Neural cell (in vitro differentiated cells): ENCODE data around the gene OR6V1. TPM values are rescaled to one million over a fixed set of nuclear protein-coding genes. Genes with fewer than 3 reads are reported as not detected.

Experiments used
- H2AFZ ChIP-seq: fragments of 200-600, 300-800 bp; sonication (generic), shearing (Covaris generic); 2 replicates; pipeline ENCODE4 v1.6.0; 2014; ENCODE audit warnings: low read depth, mild to moderate bottlenecking, antibody characterized with exemption, low read length, moderate library complexity
- H3F3A ChIP-seq: fragments of 200-600 bp; shearing (Covaris generic); 2 replicates; pipeline ENCODE4 v1.6.1; 2016; ENCODE audit warnings: mild to moderate bottlenecking, moderate library complexity, mixed read lengths, antibody characterized with exemption, low read length; ENCODE audit not compliant: insufficient read depth, poor library complexity, severe bottlenecking
- H3K27ac ChIP-seq: fragments of 200-600, 300-800 bp; sonication (generic), shearing (Covaris generic); 2 replicates; pipeline ENCODE4 v1.5.1; 2014; ENCODE audit warnings: mild to moderate bottlenecking, low read length, moderate library complexity
- H3K27me3 ChIP-seq: fragments of 300-800, 200-600 bp; sonication (generic), shearing (Covaris generic); 2 replicates; pipeline ENCODE4 v1.6.0; 2014; ENCODE audit warnings: mild to moderate bottlenecking, low read depth, low read length, moderate library complexity; ENCODE audit not compliant: insufficient read depth
- H3K36me3 ChIP-seq: fragments of 300-800, 200-600 bp; sonication (generic), shearing (Covaris generic); 2 replicates; pipeline ENCODE4 v1.5.1; 2014; ENCODE audit warnings: mild to moderate bottlenecking, antibody characterized with exemption, low read length, moderate library complexity; ENCODE audit not compliant: insufficient read depth
- H3K4me2 ChIP-seq: fragments of 300-800, 200-600 bp; sonication (generic), shearing (Covaris generic); 2 replicates; pipeline ENCODE4 v1.6.0; 2014; ENCODE audit warnings: mild to moderate bottlenecking, low read length
- H3K4me3 ChIP-seq: fragments of 300-800, 200-600 bp; sonication (generic), shearing (Covaris generic); 2 replicates; pipeline ENCODE4 v1.5.1; 2014; ENCODE audit warnings: mild to moderate bottlenecking, low read length, moderate library complexity
- H3K79me2 ChIP-seq: fragments of 200-600 bp; shearing (Covaris generic); replicated peaks from 2 replicates; pipeline ENCODE4 v1.6.0; 2014; ENCODE audit warnings: mild to moderate bottlenecking, low read length, moderate library complexity; ENCODE audit not compliant: insufficient read depth
- H3K9ac ChIP-seq: fragments of 300-800, 200-600 bp; sonication (generic), shearing (Covaris generic); 2 replicates; pipeline ENCODE4 v1.6.1; 2016; ENCODE audit warnings: mild to moderate bottlenecking, low read length, mixed read lengths
- H3K9me2 ChIP-seq: fragments of 200-600 bp; shearing (Covaris generic); 2 replicates; pipeline ENCODE4 v1.6.1; 2016; ENCODE audit warnings: mild to moderate bottlenecking, low read length, mixed read lengths; ENCODE audit not compliant: insufficient read depth
- H3K9me3 ChIP-seq: fragments of 200-600, 300-800 bp; sonication (generic), shearing (Covaris generic); 2 replicates; pipeline ENCODE4 v1.6.1; 2016; ENCODE audit warnings: mild to moderate bottlenecking, mixed run types, low read length, moderate library complexity, mixed read lengths
- H4K20me1 ChIP-seq: fragments of 200-600 bp; shearing (Covaris generic); 2 replicates; pipeline ENCODE4 v1.6.1; 2016; ENCODE audit warnings: mild to moderate bottlenecking, mixed run types; ENCODE audit not compliant: insufficient read depth
- CTCF ChIP-seq: fragments of 450-650 bp; IDR thresholded peaks from 2 replicates; pipeline ENCODE4 v1.5.1; 2014; ENCODE audit warnings: antibody characterized with exemption, mild to moderate bottlenecking, moderate library complexity; ENCODE audit not compliant: poor library complexity, severe bottlenecking
- EP300 ChIP-seq: fragments of 450-650 bp; conservative IDR thresholded peaks from 2 replicates; pipeline ENCODE4 v1.6.1; 2014; ENCODE audit warnings: antibody characterized with exemption, mild to moderate bottlenecking, moderate library complexity; ENCODE audit not compliant: poor library complexity, severe bottlenecking
- EZH2 ChIP-seq: fragments of 200-600, 300-800 bp; shearing (Covaris generic), sonication (generic); IDR thresholded peaks from 2 replicates; pipeline ENCODE4 v1.6.1; 2014; ENCODE audit warnings: antibody characterized with exemption, low read length, borderline replicate concordance, mild to moderate bottlenecking; ENCODE audit not compliant: insufficient read depth, poor library complexity, severe bottlenecking
- MXI1 ChIP-seq: fragments of 450-650 bp; conservative IDR thresholded peaks from 2 replicates; pipeline ENCODE4 v1.6.1; 2014; ENCODE audit warnings: antibody characterized with exemption, mild to moderate bottlenecking; ENCODE audit not compliant: poor library complexity, severe bottlenecking
- POLR2AphosphoS5 ChIP-seq: IDR thresholded peaks from 2 replicates; pipeline ENCODE4 v1.6.1; 2012
- RAD21 ChIP-seq: fragments of 450-650 bp; conservative IDR thresholded peaks from 2 replicates; pipeline ENCODE4 v1.6.1; 2014; ENCODE audit warnings: antibody characterized with exemption, mild to moderate bottlenecking, moderate library complexity
- REST ChIP-seq: IDR thresholded peaks from 2 replicates; pipeline ENCODE4 v1.6.1; 2012; ENCODE audit warnings: borderline replicate concordance
- SMC3 ChIP-seq: fragments of 450-650 bp; conservative IDR thresholded peaks from 2 replicates; pipeline ENCODE4 v1.6.1; 2014; ENCODE audit warnings: antibody characterized with exemption, mild to moderate bottlenecking, moderate library complexity; ENCODE audit not compliant: poor library complexity
- TAF1 ChIP-seq: IDR thresholded peaks from 2 replicates; pipeline ENCODE4 v1.6.1; 2012; ENCODE audit warnings: low read depth
- polyA minus RNA-seq: library from RNA; depleted of rRNA, polyadenylated mRNA; stranded (reverse); fragments of >200 nt; gene quantifications from 2 replicates; pipeline ENCODE4 v1.2.3, GENCODE V29; 2014
- polyA plus RNA-seq: library from polyadenylated mRNA; depleted of rRNA; stranded (reverse); fragments of >200 nt; gene quantifications from 2 replicates; pipeline ENCODE4 v1.2.3, GENCODE V29; 2014

The OR6V1 gene
- not detected in 2 replicates for polyA plus RNA-seq
- not detected in 2 replicates for polyA minus RNA-seq

GRCh38 chr7:143052041-143052440 is at the start of gene OR6V1:
Gene OR6V1 (plus strand): TSS chr7:143052341. CDS start chr7:143052341, 0 bp downstream.
- H3K4me2 ChIP-seq, result no peak within 1 kb of the TSS
- no peaks in the 10 kb centered on the region for H3F3A ChIP-seq
- H3K36me3 ChIP-seq, result no peaks in the 10 kb centered on the region
- no peaks in the 10 kb centered on the region for H3K79me2 ChIP-seq
- TF ChIP-seq EP300 (no peak), REST (no peak), CTCF (no peak), RAD21 (no peak), SMC3 (no peak), POLR2AphosphoS5 (no peak), TAF1 (no peak), MXI1 (no peak), EZH2 (no peak)
- H3K9ac ChIP-seq, result no peak within 1 kb of the TSS
- no peaks in the 10 kb centered on the region for H3K9me2 ChIP-seq
- H3K9me3 ChIP-seq, result no peaks in the 10 kb centered on the region
- H3K4me3 ChIP-seq, result no peak within 1 kb of the TSS
- H4K20me1 ChIP-seq, result no peaks in the 10 kb centered on the region
- no peak within 1 kb of the TSS for H3K27ac ChIP-seq
- no peaks in the 10 kb centered on the region for H3K27me3 ChIP-seq
- no peak within 1 kb of the TSS for H2AFZ ChIP-seq

GRCh38 chr7:143002898-143003297 is 49.2 kb upstream of the OR6V1 start:
- no peak overlapping the region for H3K9ac ChIP-seq
- no peak for TF ChIP-seq SMC3
- TF ChIP-seq REST, result no peak
- no peak for TF ChIP-seq MXI1
- TF ChIP-seq CTCF, result no peak
- no peak for TF ChIP-seq EP300
- TF ChIP-seq RAD21, result no peak
- TF ChIP-seq POLR2AphosphoS5, result no peak
- no peak for TF ChIP-seq TAF1
- TF ChIP-seq EZH2, result no peak
- H4K20me1 ChIP-seq, result no peaks in the 10 kb centered on the region
- no peaks in the 10 kb centered on the region for H3K79me2 ChIP-seq
- H2AFZ ChIP-seq, result no peak overlapping the region
- no peaks in the 10 kb centered on the region for H3F3A ChIP-seq
- H3K9me3 ChIP-seq, result no peaks in the 10 kb centered on the region
- no peak overlapping the region for H3K27ac ChIP-seq
- H3K9me2 ChIP-seq, result no peaks in the 10 kb centered on the region
- no peak overlapping the region for H3K4me2 ChIP-seq
- no peak overlapping the region for H3K4me3 ChIP-seq
- H3K36me3 ChIP-seq, result no peaks in the 10 kb centered on the region
- H3K27me3 ChIP-seq, result no peaks in the 10 kb centered on the region
